Activated T-cell treated with anti-CD3 and anti-CD28 coated beads, Interleukin-2, amount 50 U/mL, for 72 hours (primary cell): ENCODE data around the gene GATB. TPM values are rescaled to one million over a fixed set of nuclear protein-coding genes. Genes with fewer than 3 reads are reported as not detected.

ENCODE experiments used
- ATAC-seq, 2 donors: fragments of 150-1000 bp; cut with Tn5 transposase; replicated peaks in 1 of 2; 2 replicates each; pipeline ENCODE4 v1.10.0; 2021; ENCODE audit warnings: moderate library complexity in 2 of 2, mild to moderate bottlenecking in 1 of 2
- DNase-seq, 2 donors: peaks; one replicate each; pipeline ENCODE4 v3.0.0; 2021 to 2022; ENCODE audit warnings: mixed read lengths in 1 of 2
- H3K27ac Mint-ChIP-seq: one replicate; pipeline ENCODE4 v1.8.0; 2022; ENCODE audit warnings: mild to moderate bottlenecking, moderate library complexity, mixed read lengths
- H3K27me3 Mint-ChIP-seq: one replicate; pipeline ENCODE4 v1.8.0; 2022; ENCODE audit warnings: low read depth, mixed read lengths
- H3K36me3 Mint-ChIP-seq, 2 donors: one replicate each; pipeline ENCODE4 v1.8.0; 2022; ENCODE audit warnings: mixed read lengths in 2 of 2, mild to moderate bottlenecking in 1 of 2; ENCODE audit not compliant: insufficient read depth in 2 of 2
- H3K4me1 Mint-ChIP-seq: one replicate; pipeline ENCODE4 v1.8.0; 2022; ENCODE audit warnings: low read depth, mixed read lengths
- H3K4me3 Mint-ChIP-seq, 2 donors: one replicate each; pipeline ENCODE4 v1.8.0; 2022; ENCODE audit warnings: mild to moderate bottlenecking in 2 of 2, mixed read lengths in 2 of 2, moderate library complexity in 2 of 2
- H3K9me3 Mint-ChIP-seq, 2 donors: one replicate each; pipeline ENCODE4 v1.8.0; 2022; ENCODE audit warnings: mixed read lengths in 2 of 2
- total RNA-seq, 2 donors: library from RNA; stranded (reverse); gene quantifications; one replicate each; pipeline ENCODE4 v1.2.3, GENCODE V29; 2022

The GATB gene
- total RNA-seq, 2 donors from 2014 or later: 15.4 to 19.5 TPM

- Mint-ChIP-seq H3K4me1 (no peaks in the 10 kb centered on the region), H3K9me3 (no peaks in the 10 kb centered on the region), H3K36me3 (no peaks in the 10 kb centered on the region), H3K4me3 (no peak overlapping the region), H3K27me3 (peaks cover 18% of the 10 kb centered on the region), H3K27ac (no peak overlapping the region)
- ATAC-seq (no peak), DNase-seq (no peak)
Observed at GRCh38 chr4:151629097-151629783, 131.6 kb downstream of the GATB start.

DNA sequence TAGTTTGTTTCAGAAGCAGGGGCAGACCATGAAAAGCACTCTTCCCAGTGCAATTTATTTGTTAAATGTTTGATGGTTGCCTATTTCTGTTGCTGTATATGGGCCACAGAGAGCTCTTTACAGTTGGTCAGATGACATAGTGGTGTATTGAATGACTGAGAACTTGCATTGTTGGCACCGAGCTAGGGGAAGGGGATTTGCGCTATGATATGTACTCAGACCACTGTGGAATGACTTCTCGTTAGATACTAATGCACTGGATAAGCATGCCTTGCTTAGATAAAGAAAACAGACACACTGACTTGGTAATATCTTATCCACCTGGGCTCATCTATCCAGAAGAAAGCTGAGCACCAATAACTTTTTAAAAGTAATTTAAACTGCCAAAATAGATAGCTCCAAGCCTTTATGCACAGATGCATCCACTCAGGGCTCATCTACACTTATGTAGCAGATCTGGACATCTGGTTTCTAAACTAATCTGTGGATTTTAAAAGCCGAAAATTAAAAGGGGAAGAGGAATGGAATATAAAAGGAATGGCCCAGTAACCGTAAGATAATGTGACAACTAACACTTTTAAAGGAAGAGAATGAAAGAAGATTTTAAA, 132.7 kb downstream of the GATB start:
- Mint-ChIP-seq H3K4me1 (no peaks in the 10 kb centered on the region), H3K27ac (no peak overlapping the region), H3K9me3 (no peaks in the 10 kb centered on the region), H3K27me3 (peaks cover 18% of the 10 kb centered on the region), H3K4me3 (no peak overlapping the region), H3K36me3 (no peaks in the 10 kb centered on the region)
- ATAC-seq (no peak), DNase-seq (no peak)

GRCh38 chr4:151627491-151627890, 133.3 kb downstream of the GATB start:
- DNase-seq (no peak), ATAC-seq (no peak)
- Mint-ChIP-seq H3K9me3 (no peaks in the 10 kb centered on the region), H3K4me3 (no peak overlapping the region), H3K27me3 (peaks cover 18% of the 10 kb centered on the region), H3K36me3 (no peaks in the 10 kb centered on the region), H3K27ac (no peak overlapping the region), H3K4me1 (no peaks in the 10 kb centered on the region)

GRCh38 chr4:151626751-151627150, 134.1 kb downstream of the GATB start:
- Mint-ChIP-seq H3K27me3 (peaks cover 15% of the 10 kb centered on the region), H3K36me3 (no peaks in the 10 kb centered on the region), H3K9me3 (no peaks in the 10 kb centered on the region), H3K27ac (no peak overlapping the region), H3K4me3 (no peak overlapping the region), H3K4me1 (no peaks in the 10 kb centered on the region)
- ATAC-seq: no peak
- DNase-seq: no peak

GRCh38 chr4:151626228-151626627, 134.6 kb downstream of the GATB start:
- Mint-ChIP-seq H3K36me3 (no peaks in the 10 kb centered on the region), H3K27me3 (peaks cover 12% of the 10 kb centered on the region), H3K4me3 (no peak overlapping the region), H3K27ac (no peak overlapping the region), H3K4me1 (no peaks in the 10 kb centered on the region), H3K9me3 (no peaks in the 10 kb centered on the region)
- no peak for ATAC-seq
- DNase-seq: no peak

DNA sequence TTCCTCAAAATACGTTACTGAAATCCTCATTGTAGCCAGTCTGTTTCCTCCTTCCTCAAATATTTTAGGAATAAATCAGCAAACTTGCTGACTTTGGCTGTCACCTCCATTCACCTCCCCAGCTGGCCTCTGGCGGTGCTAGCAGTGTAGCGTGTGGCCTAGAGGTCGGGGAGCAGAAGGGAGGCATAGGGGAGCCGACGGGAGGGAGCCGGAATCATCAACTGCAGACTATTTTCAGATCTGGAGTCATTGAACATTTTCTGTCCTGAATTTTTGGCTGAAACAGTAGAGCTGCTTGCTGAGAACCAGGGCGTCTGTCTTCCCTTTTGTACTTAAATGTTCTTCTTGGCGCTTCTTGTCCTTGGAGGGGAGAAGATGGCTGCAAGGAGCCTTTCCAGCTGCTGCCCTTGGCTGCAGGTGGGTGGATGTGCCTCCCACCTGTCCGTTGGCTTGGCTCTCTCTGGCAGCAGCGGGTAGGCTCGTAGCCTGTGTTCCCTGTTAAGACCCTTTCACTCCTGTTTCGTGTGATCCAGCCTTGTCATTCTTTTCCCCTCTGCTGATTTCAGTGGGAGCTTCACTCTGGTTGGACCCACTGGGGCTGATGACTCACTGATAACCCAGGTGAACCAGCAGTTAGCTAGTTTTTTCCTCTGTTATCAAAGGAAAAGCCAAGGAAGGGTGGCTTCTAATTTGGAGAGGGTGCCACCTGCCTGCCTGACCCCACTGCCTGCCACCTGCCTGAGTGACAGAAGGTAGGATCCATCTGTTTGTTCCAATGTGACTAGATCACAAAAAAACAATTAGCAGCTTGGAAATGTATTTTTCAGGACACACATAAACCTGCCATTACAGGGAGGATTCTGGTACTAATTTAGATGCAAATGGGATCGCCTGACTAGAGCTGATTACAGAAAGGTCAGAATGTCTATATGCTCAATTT, 135.9 kb downstream of the GATB start:
- Mint-ChIP-seq H3K4me1 (no peaks in the 10 kb centered on the region), H3K36me3 (no peaks in the 10 kb centered on the region), H3K27ac (no peak overlapping the region), H3K9me3 (no peaks in the 10 kb centered on the region), H3K27me3 (peaks cover 12% of the 10 kb centered on the region), H3K4me3 (no peak overlapping the region)
- no peak for ATAC-seq
- DNase-seq: no peak
